ENCODE results near the gene RASA4B. TPM values are rescaled to one million over a fixed set of nuclear protein-coding genes. Genes with fewer than 3 reads are reported as not detected.
"Not testable (repeated sequence)": the region's sequence is repeated elsewhere in the genome, so short reads cannot be mapped to it uniquely, and the experiment has no call there.

RASA4B gene
- total and polyA plus RNA-seq, 2 donors (not counting 3 experiments of a cell fraction or from before 2014, with no cell fraction given) = 3.2 to 9.8 TPM

DNA sequence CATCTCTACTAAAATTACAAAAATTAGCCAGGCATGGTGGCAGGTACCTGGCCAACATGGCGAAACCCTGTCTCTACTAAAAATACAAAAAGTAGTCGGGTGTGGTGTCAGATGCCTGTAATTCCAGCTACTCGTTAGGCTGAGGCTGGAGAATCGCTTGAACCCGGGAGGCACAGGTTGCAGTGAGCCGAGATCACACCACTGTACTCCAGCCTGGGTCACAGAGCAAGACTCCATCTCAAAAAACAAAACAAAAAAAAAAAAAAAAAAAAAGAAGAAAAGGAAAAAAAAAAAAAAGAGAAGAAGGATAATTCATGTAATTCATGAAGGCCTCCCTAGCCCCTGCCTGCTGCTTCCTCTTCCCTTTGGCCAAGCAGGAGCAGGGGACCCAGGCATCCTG lies 23.0 kb upstream of the RASA4B start:
- FAIRE-seq; intact Hi-C loops (cut with micrococcal nuclease); H3K79me2 ChIP-seq (ENCODE audit: control insufficient read depth, insufficient read depth, low read length); H3K4me2 ChIP-seq (ENCODE audit: insufficient read depth, low read length); DNase-seq (ENCODE audit: low read depth, low spot score); H3K36me3 ChIP-seq (ENCODE audit: control insufficient read depth in 2 of 2, extremely low read depth in 1 of 2, insufficient read depth in 2 of 2, low read length in 2 of 2); H3K9me1 ChIP-seq (replicated peaks; ENCODE audit: control insufficient read depth, extremely low read depth, insufficient read depth, low read length); H4K20me1 ChIP-seq (replicated peaks; ENCODE audit: control insufficient read depth, extremely low read depth, insufficient read depth, low read length); BruUV-seq (replicated peaks); H3K9ac ChIP-seq (replicated peaks; ENCODE audit: extremely low read depth, insufficient read depth, low read length); H3K27ac ChIP-seq (ENCODE audit: insufficient read depth, low read depth, low read length); H3K9me3 ChIP-seq (replicated peaks; ENCODE audit: control insufficient read depth, insufficient read depth, low read length); POLR2A ChIA-PET; H2AFZ ChIP-seq (ENCODE audit: low read depth, low read length); H3K4me3 ChIP-seq (replicated peaks in 1 of 3; ENCODE audit: insufficient read depth in 1 of 3, low read depth in 1 of 3, low read length in 3 of 3); H3K4me1 ChIP-seq (ENCODE audit: control insufficient read depth, extremely low read depth, insufficient read depth, low read length); H3K27me3 ChIP-seq (ENCODE audit: control insufficient read depth in 2 of 2, insufficient read depth in 2 of 2, low read length in 2 of 2); CTCF ChIA-PET; dilution Hi-C loops (cut with MboI; ENCODE audit: extremely low pct_ligation_motif_present, low sequenced_read_pairs): not testable (repeated sequence)

DNA sequence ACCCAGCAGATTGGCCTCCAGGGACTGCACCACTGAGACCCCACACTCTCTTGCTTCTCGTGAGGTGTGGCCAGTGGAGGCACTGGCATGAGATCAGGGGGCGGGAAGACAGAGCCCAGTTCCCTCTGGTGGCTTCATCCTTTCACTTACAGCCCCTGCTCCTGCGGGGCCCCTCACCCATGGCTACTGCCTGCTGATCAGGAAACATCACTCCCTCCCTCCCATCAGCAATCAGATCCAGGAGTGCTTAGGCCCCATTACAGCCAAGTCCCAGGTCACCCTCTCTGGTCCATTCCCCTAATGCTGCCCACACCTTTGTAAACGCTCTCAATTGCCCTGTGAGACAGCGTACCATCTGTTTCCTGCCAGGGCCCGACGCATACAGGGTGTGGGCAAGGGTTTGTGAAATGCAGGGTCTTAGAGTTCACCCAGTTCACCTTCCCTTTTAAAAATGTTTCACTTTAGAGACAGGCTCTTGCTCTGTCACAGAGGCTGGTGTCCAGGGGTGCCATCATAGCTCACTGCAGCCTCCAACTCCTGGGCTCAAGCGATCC lies 17.6 kb upstream of the RASA4B start:
- CTCF ChIA-PET; H3K9me3 ChIP-seq (replicated peaks; ENCODE audit: control insufficient read depth, insufficient read depth, low read length); BruUV-seq (replicated peaks); intact Hi-C loops (cut with micrococcal nuclease); H3K36me3 ChIP-seq (ENCODE audit: control insufficient read depth in 2 of 2, extremely low read depth in 1 of 2, insufficient read depth in 2 of 2, low read length in 2 of 2); H3K9ac ChIP-seq (replicated peaks; ENCODE audit: extremely low read depth, insufficient read depth, low read length); H4K20me1 ChIP-seq (replicated peaks; ENCODE audit: control insufficient read depth, extremely low read depth, insufficient read depth, low read length); H3K4me2 ChIP-seq (ENCODE audit: insufficient read depth, low read length); H3K4me3 ChIP-seq (replicated peaks in 1 of 3; ENCODE audit: insufficient read depth in 1 of 3, low read depth in 1 of 3, low read length in 3 of 3); H3K27me3 ChIP-seq (ENCODE audit: control insufficient read depth in 2 of 2, insufficient read depth in 2 of 2, low read length in 2 of 2); dilution Hi-C loops (cut with MboI; ENCODE audit: extremely low pct_ligation_motif_present, low sequenced_read_pairs); H2AFZ ChIP-seq (ENCODE audit: low read depth, low read length); FAIRE-seq; H3K9me1 ChIP-seq (replicated peaks; ENCODE audit: control insufficient read depth, extremely low read depth, insufficient read depth, low read length); H3K4me1 ChIP-seq (ENCODE audit: control insufficient read depth, extremely low read depth, insufficient read depth, low read length); POLR2A ChIA-PET; H3K79me2 ChIP-seq (ENCODE audit: control insufficient read depth, insufficient read depth, low read length); H3K27ac ChIP-seq (ENCODE audit: insufficient read depth, low read depth, low read length): not testable (repeated sequence)
- DNase-seq (ENCODE audit: low read depth, low spot score) = peak; percentile 7

DNA sequence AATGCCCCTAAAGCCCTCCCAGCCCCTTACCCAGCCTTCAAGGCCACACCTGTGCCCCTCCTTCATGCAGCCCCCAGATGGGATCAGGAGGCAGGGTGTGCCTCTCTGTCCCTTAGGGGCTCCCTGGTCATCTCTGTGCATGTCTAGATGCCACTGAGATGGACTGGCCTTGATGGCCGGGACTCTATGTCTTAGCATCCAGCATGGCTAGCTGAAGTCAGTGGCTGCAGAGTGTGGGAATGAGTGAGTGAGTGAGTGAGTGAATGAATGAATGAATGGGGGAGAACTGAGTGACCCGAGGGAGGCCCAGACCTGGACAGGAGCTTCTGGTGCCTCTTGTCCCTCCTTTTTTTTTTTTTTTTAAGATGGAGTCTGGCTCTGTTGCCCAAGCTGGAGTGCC lies 14.6 kb upstream of the RASA4B start:
- CTCF ChIA-PET; H3K4me2 ChIP-seq (ENCODE audit: insufficient read depth, low read length); H3K27ac ChIP-seq (ENCODE audit: insufficient read depth, low read depth, low read length); H3K27me3 ChIP-seq (ENCODE audit: control insufficient read depth in 2 of 2, insufficient read depth in 2 of 2, low read length in 2 of 2); H3K9ac ChIP-seq (replicated peaks; ENCODE audit: extremely low read depth, insufficient read depth, low read length); intact Hi-C loops (cut with micrococcal nuclease); H3K4me1 ChIP-seq (ENCODE audit: control insufficient read depth, extremely low read depth, insufficient read depth, low read length); H3K9me1 ChIP-seq (replicated peaks; ENCODE audit: control insufficient read depth, extremely low read depth, insufficient read depth, low read length); H3K36me3 ChIP-seq (ENCODE audit: control insufficient read depth in 2 of 2, extremely low read depth in 1 of 2, insufficient read depth in 2 of 2, low read length in 2 of 2); H3K9me3 ChIP-seq (replicated peaks; ENCODE audit: control insufficient read depth, insufficient read depth, low read length); dilution Hi-C loops (cut with MboI; ENCODE audit: extremely low pct_ligation_motif_present, low sequenced_read_pairs); H4K20me1 ChIP-seq (replicated peaks; ENCODE audit: control insufficient read depth, extremely low read depth, insufficient read depth, low read length); FAIRE-seq; POLR2A ChIA-PET; BruUV-seq (replicated peaks); H3K79me2 ChIP-seq (ENCODE audit: control insufficient read depth, insufficient read depth, low read length); H3K4me3 ChIP-seq (replicated peaks in 1 of 3; ENCODE audit: insufficient read depth in 1 of 3, low read depth in 1 of 3, low read length in 3 of 3); DNase-seq (ENCODE audit: low read depth, low spot score); H2AFZ ChIP-seq (ENCODE audit: low read depth, low read length): not testable (repeated sequence)

DNA sequence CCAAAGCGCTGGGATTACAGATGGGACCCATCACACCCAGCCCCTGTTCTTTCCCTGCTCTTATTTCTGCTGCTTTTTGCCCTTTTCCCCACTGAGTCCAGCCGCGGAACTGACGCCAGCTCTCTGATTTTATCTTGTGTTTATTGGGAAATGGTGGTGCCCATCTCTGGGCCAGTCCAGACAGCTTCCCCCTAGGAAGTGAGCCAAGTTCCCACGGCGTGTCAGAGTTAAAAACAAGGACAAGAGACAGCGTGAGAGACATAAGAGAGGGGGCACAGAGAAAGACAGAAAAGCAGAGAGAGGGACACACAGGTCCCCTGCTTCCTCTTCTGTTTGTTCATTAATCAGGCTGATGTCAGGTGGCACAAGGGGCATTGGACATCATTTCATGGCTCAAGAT lies 14.0 kb upstream of the RASA4B start:
- CTCF ChIA-PET; dilution Hi-C loops (cut with MboI; ENCODE audit: extremely low pct_ligation_motif_present, low sequenced_read_pairs); BruUV-seq (replicated peaks); H3K27me3 ChIP-seq (ENCODE audit: control insufficient read depth in 2 of 2, insufficient read depth in 2 of 2, low read length in 2 of 2); DNase-seq (ENCODE audit: low read depth, low spot score); H3K9me3 ChIP-seq (replicated peaks; ENCODE audit: control insufficient read depth, insufficient read depth, low read length); H3K79me2 ChIP-seq (ENCODE audit: control insufficient read depth, insufficient read depth, low read length); H3K36me3 ChIP-seq (ENCODE audit: control insufficient read depth in 2 of 2, extremely low read depth in 1 of 2, insufficient read depth in 2 of 2, low read length in 2 of 2); H3K27ac ChIP-seq (ENCODE audit: insufficient read depth, low read depth, low read length); POLR2A ChIA-PET; H3K4me3 ChIP-seq (replicated peaks in 1 of 3; ENCODE audit: insufficient read depth in 1 of 3, low read depth in 1 of 3, low read length in 3 of 3); FAIRE-seq; H3K9ac ChIP-seq (replicated peaks; ENCODE audit: extremely low read depth, insufficient read depth, low read length); H3K4me1 ChIP-seq (ENCODE audit: control insufficient read depth, extremely low read depth, insufficient read depth, low read length); H3K9me1 ChIP-seq (replicated peaks; ENCODE audit: control insufficient read depth, extremely low read depth, insufficient read depth, low read length); H4K20me1 ChIP-seq (replicated peaks; ENCODE audit: control insufficient read depth, extremely low read depth, insufficient read depth, low read length); H3K4me2 ChIP-seq (ENCODE audit: insufficient read depth, low read length); intact Hi-C loops (cut with micrococcal nuclease); H2AFZ ChIP-seq (ENCODE audit: low read depth, low read length): not testable (repeated sequence)

Measured in endothelial cell of umbilical vein (primary cell).